ENCODE measurements around the gene ATE1. TPM values are rescaled to one million over a fixed set of nuclear protein-coding genes. Genes with fewer than 3 reads are reported as not detected.

Gene ATE1
- total RNA-seq, 1 experiment from 2014 or later, result 23.8 TPM

DNA sequence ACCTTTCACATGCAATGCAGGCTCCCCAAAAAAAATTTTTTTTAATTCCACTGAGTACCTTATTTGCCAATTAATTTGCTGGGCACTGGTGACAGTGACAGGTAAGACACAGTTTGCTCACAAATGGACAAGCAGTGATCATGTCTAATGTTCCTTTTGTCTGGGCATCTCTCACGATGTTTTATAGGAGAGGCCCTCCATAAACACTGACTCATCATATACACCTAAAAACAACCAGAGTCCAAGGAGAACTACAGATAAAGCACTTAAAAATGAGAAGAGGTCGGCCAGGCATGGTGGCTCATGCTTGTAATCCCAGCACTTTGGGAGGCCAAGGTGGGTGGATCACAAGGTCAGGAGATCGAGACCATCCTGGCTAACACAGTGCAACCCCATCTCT lies 105.1 kb downstream of the ATE1 start:
- Mint-ChIP-seq H3K9me3 (peaks cover 7% of the 10 kb centered on the region), H3K36me3 (peaks cover 11% of the 10 kb centered on the region), H3K27me3 (ENCODE audit: low read depth) (no peaks in the 10 kb centered on the region), H3K4me1 (peaks cover 5% of the 10 kb centered on the region; the same call in 1 of the 2 replicates), H3K4me3 (no peak overlapping the region), H3K27ac (0 out of 2 replicates have a peak overlapping the region, but pooled peaks have one; percentile 3)
- ChIA-PET POLR2A (interaction anchor here (0.6 kb wide), 1 partner anchor 272 kb away, joined by 3 read pairs; no protein-coding TSS in a partner anchor), CTCF (interaction anchor here (1.4 kb wide), 1 partner anchor 229 kb away, joined by 3 read pairs; no protein-coding TSS in a partner anchor)
- no peak for TF ChIP-seq ETV6 (CRISPR knock-in tag; IDR thresholded peaks at IDR 0.05)
- no peak for TF ChIP-seq ZNF317 (CRISPR knock-in tag; IDR thresholded peaks at IDR 0.05; ENCODE audit: borderline replicate concordance, low read depth)
- no peak for TF ChIP-seq ZNF423 (CRISPR knock-in tag; IDR thresholded peaks at IDR 0.05)
- no peak for TF ChIP-seq ZNF263 (CRISPR knock-in tag; IDR thresholded peaks at IDR 0.05; ENCODE audit: low read depth)
- no peak for TF ChIP-seq NR2C2 (CRISPR knock-in tag; IDR thresholded peaks at IDR 0.05)
- no peak for TF ChIP-seq FOXK1 (CRISPR knock-in tag; IDR thresholded peaks at IDR 0.05)
- TF ChIP-seq, protein P1, sequence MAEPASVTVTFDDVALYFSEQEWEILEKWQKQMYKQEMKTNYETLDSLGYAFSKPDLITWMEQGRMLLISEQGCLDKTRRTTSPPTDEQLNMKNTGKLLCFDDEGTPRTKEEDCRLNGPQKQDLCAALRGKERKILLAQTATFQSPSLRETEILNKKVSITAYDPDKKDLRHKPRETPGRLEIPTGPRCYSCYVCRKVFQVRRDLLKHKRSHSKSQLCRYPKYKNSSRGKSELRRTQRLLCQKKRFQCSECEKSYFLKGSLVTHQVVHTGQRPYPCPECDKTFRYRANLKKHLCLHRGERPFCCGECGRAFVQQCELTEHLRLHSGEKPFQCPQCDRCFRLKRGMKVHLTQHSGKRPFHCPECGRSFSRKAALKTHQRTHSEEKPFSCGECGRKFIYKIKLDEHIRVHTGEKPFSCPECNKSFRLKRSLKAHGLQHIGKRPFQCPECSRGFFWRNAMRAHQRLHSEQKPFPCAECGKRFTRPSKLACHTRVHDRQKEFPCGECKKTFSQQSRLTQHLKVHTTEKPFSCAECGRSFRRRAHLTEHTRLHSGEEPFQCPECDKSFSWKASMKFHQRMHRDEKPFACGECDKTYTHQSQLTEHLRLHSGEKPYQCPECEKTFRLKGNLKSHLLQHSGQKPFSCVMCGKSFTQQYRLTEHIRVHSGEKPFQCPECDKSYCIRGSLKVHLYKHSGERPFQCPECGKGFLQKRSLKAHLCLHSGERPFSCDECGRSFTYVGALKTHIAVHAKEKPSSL (CRISPR knock-in tag; conservative IDR thresholded peaks at IDR 0.05), result no peak
- TF ChIP-seq FOXP1 (CRISPR knock-in tag; IDR thresholded peaks at IDR 0.05; ENCODE audit: borderline replicate concordance), result no peak
- TF ChIP-seq JUN (CRISPR knock-in tag; IDR thresholded peaks at IDR 0.05), result no peak
- TF ChIP-seq ELF4 (CRISPR knock-in tag; IDR thresholded peaks at IDR 0.05; ENCODE audit: low read depth), result no peak
- no peak for TF ChIP-seq PRRX2 (CRISPR knock-in tag; IDR thresholded peaks at IDR 0.05)
- no peak for TF ChIP-seq ZNF232 (CRISPR knock-in tag; IDR thresholded peaks at IDR 0.05)
- TF ChIP-seq ESRRA (CRISPR knock-in tag; IDR thresholded peaks at IDR 0.05; ENCODE audit: borderline replicate concordance), result no peak
- TF ChIP-seq IRF2 (CRISPR knock-in tag; IDR thresholded peaks at IDR 0.05; ENCODE audit: borderline replicate concordance, low read depth), result no peak
- TF ChIP-seq, protein P2, sequence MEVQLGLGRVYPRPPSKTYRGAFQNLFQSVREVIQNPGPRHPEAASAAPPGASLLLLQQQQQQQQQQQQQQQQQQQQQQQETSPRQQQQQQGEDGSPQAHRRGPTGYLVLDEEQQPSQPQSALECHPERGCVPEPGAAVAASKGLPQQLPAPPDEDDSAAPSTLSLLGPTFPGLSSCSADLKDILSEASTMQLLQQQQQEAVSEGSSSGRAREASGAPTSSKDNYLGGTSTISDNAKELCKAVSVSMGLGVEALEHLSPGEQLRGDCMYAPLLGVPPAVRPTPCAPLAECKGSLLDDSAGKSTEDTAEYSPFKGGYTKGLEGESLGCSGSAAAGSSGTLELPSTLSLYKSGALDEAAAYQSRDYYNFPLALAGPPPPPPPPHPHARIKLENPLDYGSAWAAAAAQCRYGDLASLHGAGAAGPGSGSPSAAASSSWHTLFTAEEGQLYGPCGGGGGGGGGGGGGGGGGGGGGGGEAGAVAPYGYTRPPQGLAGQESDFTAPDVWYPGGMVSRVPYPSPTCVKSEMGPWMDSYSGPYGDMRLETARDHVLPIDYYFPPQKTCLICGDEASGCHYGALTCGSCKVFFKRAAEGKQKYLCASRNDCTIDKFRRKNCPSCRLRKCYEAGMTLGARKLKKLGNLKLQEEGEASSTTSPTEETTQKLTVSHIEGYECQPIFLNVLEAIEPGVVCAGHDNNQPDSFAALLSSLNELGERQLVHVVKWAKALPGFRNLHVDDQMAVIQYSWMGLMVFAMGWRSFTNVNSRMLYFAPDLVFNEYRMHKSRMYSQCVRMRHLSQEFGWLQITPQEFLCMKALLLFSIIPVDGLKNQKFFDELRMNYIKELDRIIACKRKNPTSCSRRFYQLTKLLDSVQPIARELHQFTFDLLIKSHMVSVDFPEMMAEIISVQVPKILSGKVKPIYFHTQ (CRISPR knock-in tag; IDR thresholded peaks at IDR 0.05), result no peak
- DNase-seq (ENCODE audit: low spot score) (no peak), ATAC-seq (no peak)

DNA sequence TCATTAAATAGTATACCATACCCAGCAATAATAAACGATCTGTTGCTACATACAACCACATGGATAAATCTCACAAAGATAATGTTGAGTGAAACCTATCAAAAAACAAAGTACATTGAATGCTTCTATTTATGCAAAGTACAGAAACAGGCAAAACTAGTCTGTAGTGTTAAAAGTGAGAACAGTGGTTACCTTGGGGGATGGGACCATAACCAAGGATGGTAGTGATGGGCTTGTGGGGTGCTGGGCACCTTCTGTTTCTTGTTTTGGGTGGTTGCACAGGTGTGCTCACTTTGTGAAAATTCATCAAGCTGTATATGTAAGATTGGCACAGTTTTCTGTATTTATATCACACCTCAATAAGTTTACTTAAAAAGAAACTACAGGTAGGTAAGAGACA lies 105.7 kb downstream of the ATE1 start:
- ChIA-PET CTCF (interaction anchor here (1.4 kb wide), 1 partner anchor 229 kb away, joined by 3 read pairs; no protein-coding TSS in a partner anchor), POLR2A (no interaction called here)
- no peak for DNase-seq (ENCODE audit: low spot score)
- ATAC-seq, result no peak
- H3K4me3 Mint-ChIP-seq, result no peak overlapping the region
- H3K27ac Mint-ChIP-seq, result no peak overlapping the region
- H3K9me3 Mint-ChIP-seq, result peaks cover 3% of the 10 kb centered on the region
- H3K4me1 Mint-ChIP-seq, result peaks cover 5% of the 10 kb centered on the region; the same call in 1 of the 2 replicates
- peaks cover 6% of the 10 kb centered on the region for H3K36me3 Mint-ChIP-seq
- no peaks in the 10 kb centered on the region for H3K27me3 Mint-ChIP-seq (ENCODE audit: low read depth)
- no peak for TF ChIP-seq ZNF317 (CRISPR knock-in tag; IDR thresholded peaks at IDR 0.05; ENCODE audit: borderline replicate concordance, low read depth)
- TF ChIP-seq, protein P3, sequence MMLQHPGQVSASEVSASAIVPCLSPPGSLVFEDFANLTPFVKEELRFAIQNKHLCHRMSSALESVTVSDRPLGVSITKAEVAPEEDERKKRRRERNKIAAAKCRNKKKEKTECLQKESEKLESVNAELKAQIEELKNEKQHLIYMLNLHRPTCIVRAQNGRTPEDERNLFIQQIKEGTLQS (CRISPR knock-in tag; conservative IDR thresholded peaks at IDR 0.05), result no peak
- TF ChIP-seq, protein P4, sequence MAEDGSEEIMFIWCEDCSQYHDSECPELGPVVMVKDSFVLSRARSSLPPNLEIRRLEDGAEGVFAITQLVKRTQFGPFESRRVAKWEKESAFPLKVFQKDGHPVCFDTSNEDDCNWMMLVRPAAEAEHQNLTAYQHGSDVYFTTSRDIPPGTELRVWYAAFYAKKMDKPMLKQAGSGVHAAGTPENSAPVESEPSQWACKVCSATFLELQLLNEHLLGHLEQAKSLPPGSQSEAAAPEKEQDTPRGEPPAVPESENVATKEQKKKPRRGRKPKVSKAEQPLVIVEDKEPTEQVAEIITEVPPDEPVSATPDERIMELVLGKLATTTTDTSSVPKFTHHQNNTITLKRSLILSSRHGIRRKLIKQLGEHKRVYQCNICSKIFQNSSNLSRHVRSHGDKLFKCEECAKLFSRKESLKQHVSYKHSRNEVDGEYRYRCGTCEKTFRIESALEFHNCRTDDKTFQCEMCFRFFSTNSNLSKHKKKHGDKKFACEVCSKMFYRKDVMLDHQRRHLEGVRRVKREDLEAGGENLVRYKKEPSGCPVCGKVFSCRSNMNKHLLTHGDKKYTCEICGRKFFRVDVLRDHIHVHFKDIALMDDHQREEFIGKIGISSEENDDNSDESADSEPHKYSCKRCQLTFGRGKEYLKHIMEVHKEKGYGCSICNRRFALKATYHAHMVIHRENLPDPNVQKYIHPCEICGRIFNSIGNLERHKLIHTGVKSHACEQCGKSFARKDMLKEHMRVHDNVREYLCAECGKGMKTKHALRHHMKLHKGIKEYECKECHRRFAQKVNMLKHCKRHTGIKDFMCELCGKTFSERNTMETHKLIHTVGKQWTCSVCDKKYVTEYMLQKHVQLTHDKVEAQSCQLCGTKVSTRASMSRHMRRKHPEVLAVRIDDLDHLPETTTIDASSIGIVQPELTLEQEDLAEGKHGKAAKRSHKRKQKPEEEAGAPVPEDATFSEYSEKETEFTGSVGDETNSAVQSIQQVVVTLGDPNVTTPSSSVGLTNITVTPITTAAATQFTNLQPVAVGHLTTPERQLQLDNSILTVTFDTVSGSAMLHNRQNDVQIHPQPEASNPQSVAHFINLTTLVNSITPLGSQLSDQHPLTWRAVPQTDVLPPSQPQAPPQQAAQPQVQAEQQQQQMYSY (CRISPR knock-in tag; IDR thresholded peaks at IDR 0.05), result no peak
- TF ChIP-seq, protein P5, sequence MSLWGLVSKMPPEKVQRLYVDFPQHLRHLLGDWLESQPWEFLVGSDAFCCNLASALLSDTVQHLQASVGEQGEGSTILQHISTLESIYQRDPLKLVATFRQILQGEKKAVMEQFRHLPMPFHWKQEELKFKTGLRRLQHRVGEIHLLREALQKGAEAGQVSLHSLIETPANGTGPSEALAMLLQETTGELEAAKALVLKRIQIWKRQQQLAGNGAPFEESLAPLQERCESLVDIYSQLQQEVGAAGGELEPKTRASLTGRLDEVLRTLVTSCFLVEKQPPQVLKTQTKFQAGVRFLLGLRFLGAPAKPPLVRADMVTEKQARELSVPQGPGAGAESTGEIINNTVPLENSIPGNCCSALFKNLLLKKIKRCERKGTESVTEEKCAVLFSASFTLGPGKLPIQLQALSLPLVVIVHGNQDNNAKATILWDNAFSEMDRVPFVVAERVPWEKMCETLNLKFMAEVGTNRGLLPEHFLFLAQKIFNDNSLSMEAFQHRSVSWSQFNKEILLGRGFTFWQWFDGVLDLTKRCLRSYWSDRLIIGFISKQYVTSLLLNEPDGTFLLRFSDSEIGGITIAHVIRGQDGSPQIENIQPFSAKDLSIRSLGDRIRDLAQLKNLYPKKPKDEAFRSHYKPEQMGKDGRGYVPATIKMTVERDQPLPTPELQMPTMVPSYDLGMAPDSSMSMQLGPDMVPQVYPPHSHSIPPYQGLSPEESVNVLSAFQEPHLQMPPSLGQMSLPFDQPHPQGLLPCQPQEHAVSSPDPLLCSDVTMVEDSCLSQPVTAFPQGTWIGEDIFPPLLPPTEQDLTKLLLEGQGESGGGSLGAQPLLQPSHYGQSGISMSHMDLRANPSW (CRISPR knock-in tag; conservative IDR thresholded peaks at IDR 0.05; ENCODE audit: low read depth), result no peak
- TF ChIP-seq, protein P6, sequence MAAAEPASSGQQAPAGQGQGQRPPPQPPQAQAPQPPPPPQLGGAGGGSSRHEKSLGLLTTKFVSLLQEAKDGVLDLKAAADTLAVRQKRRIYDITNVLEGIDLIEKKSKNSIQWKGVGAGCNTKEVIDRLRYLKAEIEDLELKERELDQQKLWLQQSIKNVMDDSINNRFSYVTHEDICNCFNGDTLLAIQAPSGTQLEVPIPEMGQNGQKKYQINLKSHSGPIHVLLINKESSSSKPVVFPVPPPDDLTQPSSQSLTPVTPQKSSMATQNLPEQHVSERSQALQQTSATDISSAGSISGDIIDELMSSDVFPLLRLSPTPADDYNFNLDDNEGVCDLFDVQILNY (CRISPR knock-in tag; IDR thresholded peaks at IDR 0.05), result no peak
- TF ChIP-seq, protein P7, sequence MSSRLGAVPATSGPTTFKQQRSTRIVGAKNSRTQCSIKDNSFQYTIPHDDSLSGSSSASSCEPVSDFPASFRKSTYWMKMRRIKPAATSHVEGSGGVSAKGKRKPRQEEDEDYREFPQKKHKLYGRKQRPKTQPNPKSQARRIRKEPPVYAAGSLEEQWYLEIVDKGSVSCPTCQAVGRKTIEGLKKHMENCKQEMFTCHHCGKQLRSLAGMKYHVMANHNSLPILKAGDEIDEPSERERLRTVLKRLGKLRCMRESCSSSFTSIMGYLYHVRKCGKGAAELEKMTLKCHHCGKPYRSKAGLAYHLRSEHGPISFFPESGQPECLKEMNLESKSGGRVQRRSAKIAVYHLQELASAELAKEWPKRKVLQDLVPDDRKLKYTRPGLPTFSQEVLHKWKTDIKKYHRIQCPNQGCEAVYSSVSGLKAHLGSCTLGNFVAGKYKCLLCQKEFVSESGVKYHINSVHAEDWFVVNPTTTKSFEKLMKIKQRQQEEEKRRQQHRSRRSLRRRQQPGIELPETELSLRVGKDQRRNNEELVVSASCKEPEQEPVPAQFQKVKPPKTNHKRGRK (CRISPR knock-in tag; IDR thresholded peaks at IDR 0.05; ENCODE audit: borderline replicate concordance), result no peak

Measured in WTC11 (cell line).